HL-60/S4 treated with phorbol 12-myristate 13-acetate at 8.2 ng/mL for 4 days and 3 days (cell line): Measurements from ENCODE around the gene PPP6C.

Experiments
- in situ Hi-C: fragments of 300-500 bp; cut with MboI; formaldehyde crosslinking; loops from 2 replicates; pipeline ENCODE4 v1.15.0; 2022; ENCODE audit warnings: low sequenced_read_pairs

PPP6C gene

GRCh38 chr9:125099816-125100215, 89.8 kb downstream of the PPP6C start:
- in situ Hi-C loops: no loop called here
